GM19467 (cell line): Measurements from ENCODE around the gene FAM25A.
"Not testable (repeated sequence)": the region's sequence is repeated elsewhere in the genome, so short reads cannot be mapped to it uniquely, and the experiment has no call there.

Experiments used
- ATAC-seq: cut with Tn5 transposase; IDR thresholded peaks from one replicate; pipeline ENCODE4 v1.9.1; 2021; ENCODE audit warnings: mild to moderate bottlenecking, moderate library complexity; ENCODE audit not compliant: unreplicated experiment

Gene FAM25A

GRCh38 chr10:87020056-87020455 is at the start of gene FAM25A:
Gene FAM25A, plus strand, starts transcription at chr10:87020294. Its CDS starts 31 bp downstream, at chr10:87020325.
- not testable (repeated sequence) for ATAC-seq

- ATAC-seq = no peak
Measured at GRCh38 chr10:86970982-86971231, 49.2 kb upstream of the FAM25A start.

GRCh38 chr10:86971232-86971991 is 48.7 kb upstream of the FAM25A start:
- peak; percentile 79 for ATAC-seq

GRCh38 chr10:86972613-86973380 is 47.3 kb upstream of the FAM25A start:
- no peak for ATAC-seq

GRCh38 chr10:86974484-86974883 is 45.6 kb upstream of the FAM25A start:
- no peak for ATAC-seq

- no peak for ATAC-seq
Measured at GRCh38 chr10:86976362-86977056, 43.6 kb upstream of the FAM25A start.

- ATAC-seq = not testable (repeated sequence)
Measured at GRCh38 chr10:86978457-86978856, 41.6 kb upstream of the FAM25A start.

GRCh38 chr10:86979296-86979818 is 40.7 kb upstream of the FAM25A start:
- no peak for ATAC-seq

GRCh38 chr10:86979977-86980448 is 40.1 kb upstream of the FAM25A start:
- ATAC-seq = no peak

GRCh38 chr10:86981020-86981419 is 39.1 kb upstream of the FAM25A start:
- ATAC-seq = not testable (repeated sequence)

GRCh38 chr10:86981716-86982115 is 38.4 kb upstream of the FAM25A start:
- no peak for ATAC-seq

GRCh38 chr10:86984498-86984897 is 35.6 kb upstream of the FAM25A start:
- ATAC-seq = not testable (repeated sequence)

GRCh38 chr10:86988520-86988919 is 31.6 kb upstream of the FAM25A start:
- no peak for ATAC-seq

- not testable (repeated sequence) for ATAC-seq
Measured at GRCh38 chr10:86991362-86991761, 28.7 kb upstream of the FAM25A start.

- no peak for ATAC-seq
Measured at GRCh38 chr10:86992456-86992855, 27.6 kb upstream of the FAM25A start.

- ATAC-seq = no peak
Measured at GRCh38 chr10:86992929-86993328, 27.2 kb upstream of the FAM25A start.

GRCh38 chr10:86999802-87000403 is 20.2 kb upstream of the FAM25A start:
- ATAC-seq = not testable (repeated sequence)

GRCh38 chr10:87000491-87000890 is 19.6 kb upstream of the FAM25A start:
- ATAC-seq = no peak

GRCh38 chr10:87007124-87007523 is 13.0 kb upstream of the FAM25A start:
- ATAC-seq = not testable (repeated sequence)

- ATAC-seq = not testable (repeated sequence)
Measured at GRCh38 chr10:87007674-87008073, 12.4 kb upstream of the FAM25A start.

GRCh38 chr10:87008303-87008702 is 11.8 kb upstream of the FAM25A start:
- not testable (repeated sequence) for ATAC-seq
